Activated CD4-positive, alpha-beta T cell treated with anti-CD3 and anti-CD28 coated beads, Interleukin-2, amount 10 ng/mL, durations not matched to agents 7 days and 5 days (primary cell): ENCODE results near the gene ADAMTS12. TPM values are rescaled to one million over a fixed set of nuclear protein-coding genes. Genes with fewer than 3 reads are reported as not detected.

ENCODE experiments used
- CTCF ChIA-PET: fragments of 350-600 bp; sonication (Branson Sonifier 250); formaldehyde crosslinking; loops from one replicate; lab custom pipeline; 2021; ENCODE audit warnings: antibody characterized with exemption; lab: Charles Lee
- POLR2A ChIA-PET: fragments of 350-600 bp; sonication (Branson Sonifier 250); formaldehyde crosslinking; loops from one replicate; lab custom pipeline; 2021; ENCODE audit warnings: antibody characterized with exemption; lab: Charles Lee
- DNase-seq: peaks from one replicate; pipeline ENCODE4 v3.0.0-alpha.2; 2020
- H3K27ac Mint-ChIP-seq: one replicate; pipeline ENCODE4 v1.8.0; 2021; ENCODE audit warnings: mild to moderate bottlenecking, moderate library complexity, mixed read lengths
- H3K27me3 Mint-ChIP-seq: one replicate; pipeline ENCODE4 v1.8.0; 2021; ENCODE audit warnings: mixed read lengths
- H3K36me3 Mint-ChIP-seq: one replicate; pipeline ENCODE4 v1.8.0; 2021; ENCODE audit warnings: low read depth, mixed read lengths
- H3K4me1 Mint-ChIP-seq: one replicate; pipeline ENCODE4 v1.8.0; 2021; ENCODE audit warnings: mixed read lengths
- H3K4me3 Mint-ChIP-seq: one replicate; pipeline ENCODE4 v1.8.0; 2021; ENCODE audit warnings: mild to moderate bottlenecking, moderate library complexity, mixed read lengths
- H3K9me3 Mint-ChIP-seq: one replicate; pipeline ENCODE4 v1.8.0; 2021; ENCODE audit warnings: mixed read lengths
- total RNA-seq, 2 experiments: library from RNA; stranded (reverse); gene quantifications; one replicate each; pipeline ENCODE4 v1.2.3, GENCODE V29; 2021

Gene ADAMTS12
- total RNA-seq, 2 experiments from 2014 or later = not detected

DNA sequence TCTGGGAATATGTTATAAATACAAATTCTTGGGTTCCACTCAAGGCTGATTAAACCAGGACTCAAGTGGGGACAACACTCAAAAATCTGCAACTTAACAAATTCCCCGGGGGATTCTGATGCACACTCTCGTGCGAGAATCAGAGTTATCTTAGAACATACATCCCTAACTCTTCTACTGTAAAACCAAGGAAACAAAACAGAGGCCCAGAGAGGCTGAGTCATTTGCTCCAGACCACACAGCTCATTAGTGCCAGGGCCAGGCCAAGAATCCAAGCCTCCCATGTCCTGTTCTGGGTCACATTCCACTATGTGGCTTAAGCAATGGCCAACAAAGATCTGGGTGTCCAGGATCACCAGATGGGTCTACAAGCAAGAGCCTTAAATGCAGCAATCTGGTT is 166.0 kb downstream of the ADAMTS12 start:
- CTCF ChIA-PET = no interaction called here
- Mint-ChIP-seq H3K9me3 (no peaks in the 10 kb centered on the region), H3K36me3 (no peaks in the 10 kb centered on the region), H3K27ac (no peak overlapping the region), H3K4me3 (no peak overlapping the region), H3K27me3 (no peaks in the 10 kb centered on the region), H3K4me1 (no peaks in the 10 kb centered on the region)
- POLR2A ChIA-PET = no interaction called here
- DNase-seq = no peak

- DNase-seq = no peak
- Mint-ChIP-seq H3K27me3 (no peaks in the 10 kb centered on the region), H3K36me3 (no peaks in the 10 kb centered on the region), H3K4me1 (no peaks in the 10 kb centered on the region), H3K4me3 (no peak overlapping the region), H3K27ac (no peak overlapping the region), H3K9me3 (no peaks in the 10 kb centered on the region)
- CTCF ChIA-PET = no interaction called here
- POLR2A ChIA-PET = no interaction called here
Observed at GRCh38 chr5:33721491-33722200, 170.1 kb downstream of the ADAMTS12 start.

DNA sequence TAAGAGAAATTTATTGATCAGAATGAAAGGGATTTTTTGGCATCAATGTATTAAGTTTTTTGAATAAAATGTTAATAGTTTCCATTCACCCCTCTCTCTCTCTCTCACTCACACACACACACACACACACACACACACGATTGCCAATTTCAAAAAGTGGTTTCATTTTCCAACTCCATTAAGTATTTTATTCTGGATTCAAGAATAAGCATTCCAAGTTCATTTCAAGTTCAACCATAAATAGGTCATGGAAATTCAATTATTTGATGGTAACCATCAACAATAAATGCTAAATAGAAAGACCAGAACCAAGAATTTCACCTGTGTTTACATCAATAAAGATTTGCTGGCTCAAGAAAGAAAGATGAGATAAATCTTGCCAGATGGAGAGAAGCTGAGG is 171.6 kb downstream of the ADAMTS12 start:
- Mint-ChIP-seq H3K27me3 (no peaks in the 10 kb centered on the region), H3K4me3 (no peak overlapping the region), H3K27ac (no peak overlapping the region), H3K36me3 (no peaks in the 10 kb centered on the region), H3K9me3 (no peaks in the 10 kb centered on the region), H3K4me1 (no peaks in the 10 kb centered on the region)
- ChIA-PET POLR2A (no interaction called here), CTCF (no interaction called here)
- DNase-seq = no peak

- POLR2A ChIA-PET = no interaction called here
- no peak overlapping the region for H3K4me3 Mint-ChIP-seq
Observed at GRCh38 chr5:33719769-33720168, 172.0 kb downstream of the ADAMTS12 start.

GRCh38 chr5:33715661-33716060 is 176.1 kb downstream of the ADAMTS12 start:
- no peak overlapping the region for H3K4me3 Mint-ChIP-seq

More at GRCh38 chr5:33719769-33720168, 172.0 kb downstream of the ADAMTS12 start:
- CTCF ChIA-PET = no interaction called here
- Mint-ChIP-seq H3K27me3 (no peaks in the 10 kb centered on the region), H3K27ac (no peak overlapping the region), H3K36me3 (no peaks in the 10 kb centered on the region), H3K4me1 (no peaks in the 10 kb centered on the region), H3K9me3 (no peaks in the 10 kb centered on the region)
- DNase-seq = no peak

GRCh38 chr5:33713136-33713765 is 178.5 kb downstream of the ADAMTS12 start:
- no peak for DNase-seq
- no peaks in the 10 kb centered on the region for H3K27me3 Mint-ChIP-seq
- H3K4me3 Mint-ChIP-seq = no peak overlapping the region
- H3K9me3 Mint-ChIP-seq = peaks cover 2% of the 10 kb centered on the region
- no peak overlapping the region for H3K27ac Mint-ChIP-seq
- H3K36me3 Mint-ChIP-seq = no peaks in the 10 kb centered on the region
- POLR2A ChIA-PET = no interaction called here
- H3K4me1 Mint-ChIP-seq = no peaks in the 10 kb centered on the region
- CTCF ChIA-PET = no interaction called here

More at GRCh38 chr5:33715661-33716060, 176.1 kb downstream of the ADAMTS12 start:
- ChIA-PET POLR2A (no interaction called here), CTCF (no interaction called here)
- DNase-seq = no peak
- Mint-ChIP-seq H3K36me3 (no peaks in the 10 kb centered on the region), H3K27ac (no peak overlapping the region), H3K27me3 (no peaks in the 10 kb centered on the region), H3K9me3 (no peaks in the 10 kb centered on the region), H3K4me1 (no peaks in the 10 kb centered on the region)

DNA sequence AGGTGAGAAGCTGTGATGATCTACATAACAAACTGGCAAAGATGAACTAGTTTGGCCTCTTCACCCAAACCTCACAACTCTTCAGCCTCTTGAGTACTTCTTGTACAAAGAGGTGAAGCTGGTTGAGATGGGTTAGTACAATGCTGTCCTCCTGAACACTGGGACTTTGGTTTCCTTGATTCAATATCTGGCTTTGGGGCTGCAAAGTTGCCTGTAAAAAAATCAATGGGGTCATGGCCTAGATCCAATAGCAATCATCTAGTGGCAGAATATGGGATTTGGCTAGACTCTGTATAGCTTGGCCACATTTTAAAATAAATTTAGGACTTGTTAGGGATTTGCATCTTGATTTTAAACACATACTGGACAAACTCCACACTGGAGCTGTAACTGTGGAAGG is 179.1 kb downstream of the ADAMTS12 start:
- Mint-ChIP-seq H3K36me3 (no peaks in the 10 kb centered on the region), H3K27ac (no peak overlapping the region), H3K4me1 (no peaks in the 10 kb centered on the region), H3K4me3 (no peak overlapping the region), H3K9me3 (peaks cover 2% of the 10 kb centered on the region), H3K27me3 (no peaks in the 10 kb centered on the region)
- no peak for DNase-seq
- ChIA-PET POLR2A (no interaction called here), CTCF (no interaction called here)

GRCh38 chr5:33711094-33711679 is 180.6 kb downstream of the ADAMTS12 start:
- H3K36me3 Mint-ChIP-seq = no peaks in the 10 kb centered on the region
- ChIA-PET POLR2A (no interaction called here), CTCF (no interaction called here)
- H3K9me3 Mint-ChIP-seq = peaks cover 11% of the 10 kb centered on the region
- H3K27me3 Mint-ChIP-seq = no peaks in the 10 kb centered on the region
- no peak for DNase-seq
- H3K4me1 Mint-ChIP-seq = no peaks in the 10 kb centered on the region
- no peak overlapping the region for H3K27ac Mint-ChIP-seq
- no peak overlapping the region for H3K4me3 Mint-ChIP-seq

DNA sequence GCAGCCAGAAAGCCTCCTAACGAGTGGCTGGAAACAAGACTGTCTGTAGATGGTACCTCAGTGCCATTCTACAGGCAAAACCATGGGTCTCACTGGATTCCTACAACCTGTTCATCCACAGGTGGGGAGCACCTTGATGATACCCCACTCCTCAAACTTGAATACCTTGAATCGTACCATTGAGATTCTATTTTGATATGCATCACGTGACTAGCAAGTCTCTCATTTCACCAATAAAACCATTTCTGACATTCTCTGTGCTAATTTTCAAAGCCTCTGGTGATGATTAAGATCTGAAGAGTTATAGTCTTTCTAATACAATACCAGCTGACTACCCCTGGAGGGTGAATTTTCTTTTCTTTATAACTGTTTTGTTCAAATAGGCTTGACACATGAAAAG is 188.9 kb downstream of the ADAMTS12 start:
- ChIA-PET POLR2A (no interaction called here), CTCF (no interaction called here)
- Mint-ChIP-seq H3K27ac (no peak overlapping the region), H3K4me1 (no peaks in the 10 kb centered on the region), H3K4me3 (no peak overlapping the region), H3K27me3 (no peaks in the 10 kb centered on the region), H3K9me3 (peaks cover 9% of the 10 kb centered on the region), H3K36me3 (no peaks in the 10 kb centered on the region)
- DNase-seq = no peak

- Mint-ChIP-seq H3K4me1 (no peaks in the 10 kb centered on the region), H3K36me3 (no peaks in the 10 kb centered on the region), H3K9me3 (peaks cover 7% of the 10 kb centered on the region), H3K27ac (no peak overlapping the region), H3K4me3 (no peak overlapping the region), H3K27me3 (no peaks in the 10 kb centered on the region)
- ChIA-PET POLR2A (no interaction called here), CTCF (no interaction called here)
- DNase-seq = no peak
Observed at GRCh38 chr5:33701951-33702350, 189.8 kb downstream of the ADAMTS12 start.

DNA sequence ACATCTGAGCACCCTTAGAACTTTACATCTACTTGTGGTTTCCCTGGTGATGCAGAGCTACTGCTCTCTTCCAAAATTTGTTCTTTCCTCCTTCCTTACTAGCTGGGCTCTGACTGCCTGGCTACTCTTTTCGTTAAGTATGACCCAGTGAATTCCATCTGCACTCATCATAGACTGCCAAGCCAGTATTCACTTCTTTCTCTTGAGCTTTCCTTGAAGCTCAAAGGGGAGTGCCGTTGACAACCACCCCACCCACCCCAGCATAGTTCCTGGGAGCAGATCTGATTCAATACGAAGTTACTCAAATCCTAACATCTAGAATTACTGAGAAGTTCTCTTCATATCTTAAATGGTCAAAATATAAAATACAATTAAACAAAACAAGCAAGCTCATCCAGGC is 190.5 kb downstream of the ADAMTS12 start:
- Mint-ChIP-seq H3K36me3 (no peaks in the 10 kb centered on the region), H3K27ac (peak overlapping the region; percentile 6), H3K9me3 (no peaks in the 10 kb centered on the region), H3K4me1 (no peaks in the 10 kb centered on the region), H3K27me3 (no peaks in the 10 kb centered on the region), H3K4me3 (no peak overlapping the region)
- ChIA-PET CTCF (no interaction called here), POLR2A (no interaction called here)
- no peak for DNase-seq

GRCh38 chr5:33696411-33696810 is 195.4 kb downstream of the ADAMTS12 start:
- H3K4me1 Mint-ChIP-seq = no peaks in the 10 kb centered on the region

DNA sequence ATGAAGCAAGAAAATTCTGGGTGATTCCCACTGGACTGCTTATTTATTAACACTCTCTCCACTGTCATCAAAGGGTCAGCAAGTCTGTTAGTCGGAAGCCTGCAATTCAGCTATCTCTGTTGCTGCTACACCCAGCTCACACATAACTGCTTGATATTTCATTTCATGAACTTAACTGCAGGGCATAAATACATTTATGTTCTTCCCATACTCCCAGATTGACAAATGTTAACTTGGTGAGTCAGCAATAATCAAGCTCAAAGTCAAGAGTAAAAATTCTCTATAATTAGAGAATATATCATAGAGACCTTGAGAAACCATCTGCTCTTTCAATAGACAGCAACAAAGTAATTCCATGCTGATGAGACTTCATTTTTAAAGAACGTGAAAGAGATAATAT is 198.8 kb downstream of the ADAMTS12 start:
- H3K9me3 Mint-ChIP-seq = peaks cover 9% of the 10 kb centered on the region
- POLR2A ChIA-PET = no interaction called here
- H3K27ac Mint-ChIP-seq = no peak overlapping the region
- CTCF ChIA-PET = no interaction called here
- H3K36me3 Mint-ChIP-seq = no peaks in the 10 kb centered on the region
- no peak overlapping the region for H3K4me3 Mint-ChIP-seq
- H3K27me3 Mint-ChIP-seq = no peaks in the 10 kb centered on the region
- DNase-seq = no peak
- H3K4me1 Mint-ChIP-seq = no peaks in the 10 kb centered on the region

More at GRCh38 chr5:33696411-33696810, 195.4 kb downstream of the ADAMTS12 start:
- H3K36me3 Mint-ChIP-seq = no peaks in the 10 kb centered on the region
- POLR2A ChIA-PET = no interaction called here
- H3K9me3 Mint-ChIP-seq = peaks cover 9% of the 10 kb centered on the region
- H3K27me3 Mint-ChIP-seq = no peaks in the 10 kb centered on the region
- DNase-seq = no peak
- no peak overlapping the region for H3K4me3 Mint-ChIP-seq
- H3K27ac Mint-ChIP-seq = no peak overlapping the region
- CTCF ChIA-PET = interaction anchor here (0.6 kb wide), 1 partner anchor 211 kb away, joined by 3 read pairs; no protein-coding TSS in a partner anchor
